Mucosa of rectum (tissue), 2 donors: ENCODE results near the gene LAMA2.
A peak's percentile ranks its signal among the peaks of the same experiment; 100 is the strongest.

Experiments
- H3K27ac ChIP-seq, 2 donors: one replicate each; pipeline ENCODE4 v1.7.0; 2013; ENCODE audit warnings: inconsistent platforms in 2 of 2, low read depth in 2 of 2, low read length in 2 of 2
- H3K27me3 ChIP-seq, 2 donors: one replicate each; pipeline ENCODE4 v1.7.0; 2013; ENCODE audit warnings: low read length in 2 of 2; ENCODE audit not compliant: control insufficient read depth in 2 of 2, insufficient read depth in 2 of 2
- H3K36me3 ChIP-seq, 2 donors: one replicate each; pipeline ENCODE4 v1.7.0; 2013; ENCODE audit warnings: low read length in 2 of 2; ENCODE audit not compliant: control insufficient read depth in 2 of 2, insufficient read depth in 2 of 2
- H3K4me1 ChIP-seq, 2 donors: one replicate each; pipeline ENCODE4 v1.7.0; 2013; ENCODE audit warnings: low read length in 2 of 2, mild to moderate bottlenecking in 1 of 2; ENCODE audit not compliant: control insufficient read depth in 2 of 2, insufficient read depth in 2 of 2
- H3K4me3 ChIP-seq, 2 donors: one replicate each; pipeline ENCODE4 v1.7.0; 2013; ENCODE audit warnings: low read length in 2 of 2
- H3K9ac ChIP-seq, 2 donors: one replicate each; pipeline ENCODE4 v1.7.0; 2013; ENCODE audit warnings: low read length in 2 of 2, low read depth in 1 of 2, mild to moderate bottlenecking in 1 of 2
- H3K9me3 ChIP-seq, 2 donors: one replicate each; pipeline ENCODE4 v1.7.0; 2013; ENCODE audit warnings: low read length in 2 of 2; ENCODE audit not compliant: control insufficient read depth in 2 of 2
- donor health status: healthy.
- donor health status: Normal muscosa, but diverticular disease.

The LAMA2 gene

GRCh38 chr6:129491436-129491835 is 608.5 kb downstream of the LAMA2 start:
- Histone ChIP-seq H3K4me3 (no peak overlapping the region), H3K9ac (no peak overlapping the region), H3K36me3 (no peaks in the 10 kb centered on the region), H3K27me3 (no peaks in the 10 kb centered on the region), H3K4me1 (peaks cover 4 to 8% of the 10 kb centered on the region in 2 donors), H3K27ac (peak overlapping the region; percentile 78 to 82), H3K9me3 (no peaks in the 10 kb centered on the region)

GRCh38 chr6:129492260-129492659 is 609.3 kb downstream of the LAMA2 start:
- no peaks in the 10 kb centered on the region for H3K27me3 ChIP-seq
- H3K9me3 ChIP-seq, result no peaks in the 10 kb centered on the region
- peaks cover 4 to 8% of the 10 kb centered on the region in 2 donors for H3K4me1 ChIP-seq
- no peaks in the 10 kb centered on the region for H3K36me3 ChIP-seq
- H3K4me3 ChIP-seq, result no peak overlapping the region
- no peak overlapping the region for H3K9ac ChIP-seq
- no peak overlapping the region for H3K27ac ChIP-seq

DNA sequence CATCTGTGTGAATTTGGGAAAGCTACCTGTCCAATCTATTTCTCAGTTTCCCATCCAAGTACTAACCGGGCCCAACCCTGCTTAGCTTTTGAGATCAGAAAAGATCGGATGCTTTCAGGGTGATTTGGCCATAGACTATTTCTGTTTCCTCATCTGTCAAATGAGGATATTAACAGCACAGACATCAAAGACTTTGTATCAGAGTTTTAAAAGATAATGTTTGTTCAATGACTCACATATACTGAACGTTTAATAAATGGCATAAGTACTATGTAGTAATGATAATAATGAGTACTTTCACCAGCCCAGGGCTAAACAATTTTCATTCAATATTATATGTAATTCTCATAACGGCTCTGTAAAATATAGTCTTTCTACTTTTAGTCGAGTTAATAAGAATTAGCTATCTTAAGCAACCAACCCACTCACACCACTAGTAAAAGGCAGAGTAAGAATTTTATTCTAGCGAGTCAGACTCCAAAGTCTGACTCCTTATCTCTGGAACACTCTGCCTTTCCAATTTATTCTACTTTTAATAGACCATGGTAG is 610.5 kb downstream of the LAMA2 start:
- Histone ChIP-seq H3K9me3 (no peaks in the 10 kb centered on the region), H3K36me3 (no peaks in the 10 kb centered on the region), H3K4me1 (peaks cover 4 to 8% of the 10 kb centered on the region in 2 donors), H3K9ac (no peak overlapping the region), H3K27ac (no peak overlapping the region), H3K4me3 (no peak overlapping the region), H3K27me3 (no peaks in the 10 kb centered on the region)

- Histone ChIP-seq H3K9me3 (no peaks in the 10 kb centered on the region), H3K27me3 (no peaks in the 10 kb centered on the region), H3K4me3 (no peak overlapping the region), H3K9ac (no peak overlapping the region), H3K36me3 (no peaks in the 10 kb centered on the region), H3K4me1 (peaks cover 4 to 10% of the 10 kb centered on the region in 2 donors), H3K27ac (no peak overlapping the region)
Observed at GRCh38 chr6:129494099-129494498, 611.2 kb downstream of the LAMA2 start.

DNA sequence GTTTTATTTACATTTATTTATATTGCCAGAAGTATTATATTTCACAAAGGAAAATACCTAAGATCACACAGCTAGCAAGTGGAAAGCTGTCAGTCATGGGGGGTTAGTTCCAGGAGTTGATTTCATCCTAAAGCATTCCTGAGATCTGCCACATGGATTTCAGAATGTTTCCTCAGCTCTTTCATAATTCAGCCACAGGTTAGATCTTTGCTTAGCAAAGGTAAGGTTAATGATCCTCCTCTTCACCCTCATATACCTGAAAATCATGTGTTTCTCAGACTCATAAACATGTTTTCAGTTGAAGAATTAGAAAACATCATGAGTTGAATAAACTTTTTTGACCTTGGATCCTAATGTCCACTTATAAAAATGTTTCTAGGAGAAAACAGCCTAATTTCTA is 611.6 kb downstream of the LAMA2 start:
- H3K4me1 ChIP-seq, result peaks cover 4 to 12% of the 10 kb centered on the region in 2 donors
- no peaks in the 10 kb centered on the region for H3K36me3 ChIP-seq
- H3K27me3 ChIP-seq, result no peaks in the 10 kb centered on the region
- H3K9me3 ChIP-seq, result no peaks in the 10 kb centered on the region
- no peak overlapping the region for H3K9ac ChIP-seq
- no peak overlapping the region for H3K4me3 ChIP-seq
- no peak overlapping the region for H3K27ac ChIP-seq

GRCh38 chr6:129495652-129496051 is 612.7 kb downstream of the LAMA2 start:
- Histone ChIP-seq H3K9me3 (no peaks in the 10 kb centered on the region), H3K4me3 (no peak overlapping the region), H3K27ac (no peak overlapping the region), H3K36me3 (no peaks in the 10 kb centered on the region), H3K4me1 (peaks cover 0 to 8% of the 10 kb centered on the region in 2 donors), H3K9ac (no peak overlapping the region), H3K27me3 (no peaks in the 10 kb centered on the region)

GRCh38 chr6:129497481-129498441 is 614.8 kb downstream of the LAMA2 start:
- Histone ChIP-seq H3K4me1 (peaks cover 0 to 5% of the 10 kb centered on the region in 2 donors), H3K27ac (no peak overlapping the region), H3K36me3 (no peaks in the 10 kb centered on the region)

GRCh38 chr6:129498541-129498940 is 615.6 kb downstream of the LAMA2 start:
- Histone ChIP-seq H3K36me3 (no peaks in the 10 kb centered on the region), H3K27ac (no peak overlapping the region), H3K9ac (no peak overlapping the region), H3K9me3 (no peaks in the 10 kb centered on the region), H3K4me1 (peaks cover 0 to 5% of the 10 kb centered on the region in 2 donors), H3K27me3 (no peaks in the 10 kb centered on the region), H3K4me3 (peak overlapping the region in 1 of 2 donors; percentile 21)

More at GRCh38 chr6:129497481-129498441, 614.8 kb downstream of the LAMA2 start:
- no peak overlapping the region for H3K4me3 ChIP-seq
- no peaks in the 10 kb centered on the region for H3K9me3 ChIP-seq
- no peaks in the 10 kb centered on the region for H3K27me3 ChIP-seq
- no peak overlapping the region for H3K9ac ChIP-seq

DNA sequence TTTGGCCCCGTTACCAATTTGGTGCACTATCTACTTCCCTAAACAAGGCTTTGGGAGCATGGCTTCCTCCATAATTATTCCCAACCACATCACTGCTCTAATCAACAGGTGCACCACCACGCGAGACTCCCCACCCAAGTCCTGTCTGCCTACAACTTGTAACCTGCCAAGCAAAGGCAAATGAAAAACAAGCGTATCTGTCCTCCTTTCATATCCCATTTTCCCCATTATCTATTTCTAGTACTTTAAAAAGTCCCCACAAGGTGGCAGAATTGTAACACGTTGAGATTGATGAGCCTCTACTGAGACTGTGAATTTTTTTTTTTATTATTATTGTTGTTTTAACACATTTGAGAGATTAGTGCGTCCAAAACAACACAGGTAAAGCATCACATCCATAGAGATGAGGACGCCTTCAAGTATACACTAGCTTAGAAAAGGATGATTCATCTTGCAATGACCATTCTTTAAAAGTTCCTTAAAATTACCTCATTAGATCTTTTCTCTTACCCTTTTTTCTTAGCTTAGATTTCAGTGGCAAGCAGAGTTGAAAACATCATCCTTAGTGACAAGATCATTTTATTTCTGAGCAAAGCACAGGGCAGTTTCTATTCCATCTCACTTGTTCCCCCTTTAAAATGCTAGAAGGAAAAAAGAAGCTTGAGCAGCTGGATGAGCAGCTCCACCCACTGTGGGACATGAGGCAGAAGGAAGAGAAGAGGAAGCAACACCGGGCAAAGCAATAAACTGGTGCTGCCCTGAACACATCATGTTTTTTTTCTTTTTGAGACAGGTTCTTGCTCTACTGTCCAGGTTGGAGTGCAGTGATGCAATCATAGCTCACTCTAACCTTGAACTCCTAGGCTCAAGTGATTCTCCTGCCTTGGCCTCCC is 616.3 kb downstream of the LAMA2 start:
- no peaks in the 10 kb centered on the region for H3K27me3 ChIP-seq
- H3K4me1 ChIP-seq, result peaks cover 0 to 5% of the 10 kb centered on the region in 2 donors
- no peak overlapping the region for H3K9ac ChIP-seq
- H3K36me3 ChIP-seq, result no peaks in the 10 kb centered on the region
- H3K27ac ChIP-seq, result no peak overlapping the region
- no peaks in the 10 kb centered on the region for H3K9me3 ChIP-seq
- peak overlapping the region in 1 of 2 donors; percentile 21 for H3K4me3 ChIP-seq
